Astrocyte (in vitro differentiated cells and primary cell): ENCODE data around the gene OR4K13. TPM values are rescaled to one million over a fixed set of nuclear protein-coding genes. Genes with fewer than 3 reads are reported as not detected.

Source experiments
- DNase-seq: peaks from one replicate; pipeline ENCODE4 v3.0.0-alpha.2; 2010; ENCODE audit warnings: low read depth
- FAIRE-seq: peaks from 2 replicates; lab custom pipeline; 2011; peaks lifted over from hg19 to GRCh38; lab: Jason Lieb, UNC
- H2AFZ ChIP-seq: 2 replicates; pipeline ENCODE4 v1.6.0; 2012; ENCODE audit warnings: low read depth, low read length, inconsistent platforms
- H3K27ac ChIP-seq: 2 replicates; pipeline ENCODE4 v1.5.1; 2011; ENCODE audit warnings: low read depth, low read length, inconsistent platforms
- H3K27me3 ChIP-seq: 2 replicates; pipeline ENCODE4 v1.6.0; 2011; ENCODE audit warnings: low read length, inconsistent platforms; ENCODE audit not compliant: insufficient read depth
- H3K36me3 ChIP-seq: 2 replicates; pipeline ENCODE4 v1.5.1; 2011; ENCODE audit warnings: low read length, inconsistent platforms; ENCODE audit not compliant: insufficient read depth
- H3K4me1 ChIP-seq: 2 replicates; pipeline ENCODE4 v1.5.1; 2011; ENCODE audit warnings: low read length, inconsistent platforms; ENCODE audit not compliant: insufficient read depth
- H3K4me2 ChIP-seq: 2 replicates; pipeline ENCODE4 v1.6.0; 2012; ENCODE audit warnings: low read length, inconsistent platforms
- H3K4me3 ChIP-seq: 2 replicates; pipeline ENCODE4 v1.5.1; 2011; ENCODE audit warnings: low read depth, mild to moderate bottlenecking, low read length, inconsistent platforms; ENCODE audit not compliant: insufficient read depth
- H3K79me2 ChIP-seq: 2 replicates; pipeline ENCODE4 v1.6.0; 2012; ENCODE audit warnings: mild to moderate bottlenecking, low read length, inconsistent platforms; ENCODE audit not compliant: insufficient read depth
- H3K9ac ChIP-seq: 2 replicates; pipeline ENCODE4 v1.6.0; 2012; ENCODE audit warnings: mild to moderate bottlenecking, low read length, inconsistent platforms
- H3K9me3 ChIP-seq: 2 replicates; pipeline ENCODE4 v1.5.1; 2012; ENCODE audit warnings: low read depth, mild to moderate bottlenecking, low read length, inconsistent platforms; ENCODE audit not compliant: insufficient read depth
- H4K20me1 ChIP-seq: 2 replicates; pipeline ENCODE4 v1.6.0; 2012; ENCODE audit warnings: low read length, inconsistent platforms; ENCODE audit not compliant: insufficient read depth
- H3K27ac Mint-ChIP-seq: one replicate; pipeline ENCODE4 v1.8.0; 2021; ENCODE audit warnings: mild to moderate bottlenecking, mixed read lengths; ENCODE audit not compliant: unreplicated experiment
- H3K27me3 Mint-ChIP-seq: one replicate; pipeline ENCODE4 v1.8.0; 2021; ENCODE audit warnings: low read depth, mixed read lengths; ENCODE audit not compliant: unreplicated experiment
- H3K36me3 Mint-ChIP-seq: one replicate; pipeline ENCODE4 v1.8.0; 2021; ENCODE audit warnings: low read depth, mixed read lengths; ENCODE audit not compliant: unreplicated experiment
- H3K4me1 Mint-ChIP-seq: one replicate; pipeline ENCODE4 v1.8.0; 2021; ENCODE audit warnings: low read depth, mixed read lengths; ENCODE audit not compliant: unreplicated experiment
- H3K4me3 Mint-ChIP-seq: one replicate; pipeline ENCODE4 v1.8.0; 2021; ENCODE audit warnings: mild to moderate bottlenecking, moderate library complexity, mixed read lengths; ENCODE audit not compliant: unreplicated experiment
- H3K9me3 Mint-ChIP-seq: one replicate; pipeline ENCODE4 v1.8.0; 2021; ENCODE audit warnings: mild to moderate bottlenecking, mixed read lengths; ENCODE audit not compliant: unreplicated experiment
- EZH2 ChIP-seq: IDR thresholded peaks from 2 replicates; pipeline ENCODE4 v1.6.1; 2012; ENCODE audit warnings: mild to moderate bottlenecking, low read length, inconsistent platforms; ENCODE audit not compliant: insufficient read depth
- total RNA-seq: library from RNA; stranded (reverse); gene quantifications from 2 replicates; pipeline ENCODE4 v1.2.1, GENCODE V29; 2021
- TF ChIP-seq, protein P1 (sequence below): IDR thresholded peaks from 2 replicates; pipeline ENCODE4 v1.5.1; 2011; ENCODE audit warnings: low read depth, mild to moderate bottlenecking, inconsistent platforms, low read length, moderate library complexity; ENCODE audit not compliant: insufficient read depth

The OR4K13 gene
- total RNA-seq, 1 donor from 2014 or later: not detected

DNA sequence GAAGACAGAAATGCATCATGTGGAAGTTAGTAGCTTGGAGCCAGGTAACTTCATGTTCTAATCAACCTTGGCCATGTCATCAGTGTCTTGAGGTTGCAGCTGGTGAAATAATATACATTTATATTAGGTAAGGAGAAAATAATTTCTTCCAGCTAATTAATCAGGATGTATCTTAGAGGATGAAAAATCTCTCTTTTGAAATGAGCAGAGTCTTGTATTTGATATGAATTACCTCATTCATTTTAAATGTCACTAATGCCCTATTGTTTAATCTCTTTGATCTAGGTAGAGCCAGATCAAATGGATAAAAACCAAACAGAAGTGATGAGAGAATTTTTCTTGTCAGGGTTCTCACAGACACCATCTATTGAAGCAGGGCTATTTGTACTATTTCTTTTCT is 34.0 kb downstream of the OR4K13 start, which contains the start of gene OR4Q2:
Gene OR4Q2 (plus strand): TSS at position 301 of the 400 bp plus-strand sequence.
- FAIRE-seq: no peak
- H4K20me1 ChIP-seq: no peaks in the 10 kb centered on the region
- H3K79me2 ChIP-seq: no peaks in the 10 kb centered on the region
- H3K9me3 Mint-ChIP-seq: no peaks in the 10 kb centered on the region
- no peaks in the 10 kb centered on the region for H3K4me1 ChIP-seq
- no peaks in the 10 kb centered on the region for H3K27me3 Mint-ChIP-seq
- H3K4me3 ChIP-seq: no peak within 1 kb of the TSS
- H3K27ac ChIP-seq: no peak within 1 kb of the TSS
- no peak for DNase-seq
- no peak within 1 kb of the TSS for H3K4me3 Mint-ChIP-seq
- no peak within 1 kb of the TSS for H3K4me2 ChIP-seq
- H3K27me3 ChIP-seq: no peaks in the 10 kb centered on the region
- H3K27ac Mint-ChIP-seq: no peak within 1 kb of the TSS
- H3K36me3 ChIP-seq: no peaks in the 10 kb centered on the region
- TF ChIP-seq, protein P1, sequence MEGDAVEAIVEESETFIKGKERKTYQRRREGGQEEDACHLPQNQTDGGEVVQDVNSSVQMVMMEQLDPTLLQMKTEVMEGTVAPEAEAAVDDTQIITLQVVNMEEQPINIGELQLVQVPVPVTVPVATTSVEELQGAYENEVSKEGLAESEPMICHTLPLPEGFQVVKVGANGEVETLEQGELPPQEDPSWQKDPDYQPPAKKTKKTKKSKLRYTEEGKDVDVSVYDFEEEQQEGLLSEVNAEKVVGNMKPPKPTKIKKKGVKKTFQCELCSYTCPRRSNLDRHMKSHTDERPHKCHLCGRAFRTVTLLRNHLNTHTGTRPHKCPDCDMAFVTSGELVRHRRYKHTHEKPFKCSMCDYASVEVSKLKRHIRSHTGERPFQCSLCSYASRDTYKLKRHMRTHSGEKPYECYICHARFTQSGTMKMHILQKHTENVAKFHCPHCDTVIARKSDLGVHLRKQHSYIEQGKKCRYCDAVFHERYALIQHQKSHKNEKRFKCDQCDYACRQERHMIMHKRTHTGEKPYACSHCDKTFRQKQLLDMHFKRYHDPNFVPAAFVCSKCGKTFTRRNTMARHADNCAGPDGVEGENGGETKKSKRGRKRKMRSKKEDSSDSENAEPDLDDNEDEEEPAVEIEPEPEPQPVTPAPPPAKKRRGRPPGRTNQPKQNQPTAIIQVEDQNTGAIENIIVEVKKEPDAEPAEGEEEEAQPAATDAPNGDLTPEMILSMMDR: no peak
- TF ChIP-seq EZH2: no peak
- peaks cover 2% of the 10 kb centered on the region for H3K9me3 ChIP-seq
- H2AFZ ChIP-seq: no peak within 1 kb of the TSS
- no peaks in the 10 kb centered on the region for H3K4me1 Mint-ChIP-seq
- H3K9ac ChIP-seq: no peak within 1 kb of the TSS
- H3K36me3 Mint-ChIP-seq: no peaks in the 10 kb centered on the region

GRCh38 chr14:19993438-19993837 is 42.4 kb downstream of the OR4K13 start:
- no peaks in the 10 kb centered on the region for H3K27me3 ChIP-seq
- Mint-ChIP-seq H3K4me3 (no peak overlapping the region), H3K9me3 (peaks cover 13% of the 10 kb centered on the region), H3K36me3 (no peaks in the 10 kb centered on the region), H3K27ac (no peak overlapping the region), H3K4me1 (no peaks in the 10 kb centered on the region), H3K27me3 (no peaks in the 10 kb centered on the region)
- no peak overlapping the region for H3K4me3 ChIP-seq
- no peaks in the 10 kb centered on the region for H3K4me1 ChIP-seq
- H3K9ac ChIP-seq: no peak overlapping the region
- H4K20me1 ChIP-seq: no peaks in the 10 kb centered on the region
- no peaks in the 10 kb centered on the region for H3K36me3 ChIP-seq
- H3K27ac ChIP-seq: no peak overlapping the region
- no peak for FAIRE-seq
- no peak overlapping the region for H2AFZ ChIP-seq
- no peaks in the 10 kb centered on the region for H3K9me3 ChIP-seq
- H3K4me2 ChIP-seq: no peak overlapping the region
- no peak for DNase-seq
- TF ChIP-seq, protein P1: no peak
- no peak for TF ChIP-seq EZH2
- H3K79me2 ChIP-seq: no peaks in the 10 kb centered on the region

Other genes with a start within 250 kb of the OR4K13 start
- gene OR4N2, start 232.3 kb downstream of the OR4K13 start, total RNA-seq: not detected in 2 replicates
- not detected in 2 replicates for gene OR4K2, start 160.9 kb downstream of the OR4K13 start, total RNA-seq
- not detected in 2 replicates for gene OR4K5, start 115.4 kb downstream of the OR4K13 start, total RNA-seq
- gene OR4K1, start 105.1 kb downstream of the OR4K13 start, total RNA-seq: not detected in 2 replicates
- gene OR4K15, start 60.4 kb downstream of the OR4K13 start, total RNA-seq: not detected in 2 replicates
- gene OR4Q2, start 33.9 kb downstream of the OR4K13 start, total RNA-seq: not detected in 2 replicates
- not detected in 2 replicates for gene OR4K14, start 16.7 kb downstream of the OR4K13 start, total RNA-seq
- gene OR4L1, start 24.0 kb upstream of the OR4K13 start, total RNA-seq: not detected in 2 replicates
- not detected in 2 replicates for gene OR4K17, start 74.7 kb upstream of the OR4K13 start, total RNA-seq
- gene OR4N5, start 102.8 kb upstream of the OR4K13 start, total RNA-seq: not detected in 2 replicates
- not detected in 2 replicates for gene OR11G2, start 154.9 kb upstream of the OR4K13 start, total RNA-seq
- gene OR11H6, start 187.7 kb upstream of the OR4K13 start, total RNA-seq: not detected in 2 replicates
- gene OR11H7, start 192.9 kb upstream of the OR4K13 start, total RNA-seq: not detected in 2 replicates
- not detected in 2 replicates for gene OR11H4, start 203.2 kb upstream of the OR4K13 start, total RNA-seq